Stomach smooth muscle (tissue), 2 donors: ENCODE data around the gene PRSS56.

Source experiments
- H3K27ac ChIP-seq: one replicate; pipeline ENCODE4 v1.7.0; 2013; ENCODE audit warnings: mild to moderate bottlenecking, low read length, inconsistent platforms
- H3K27me3 ChIP-seq, 2 donors: one replicate each; pipeline ENCODE4 v1.7.0; 2013; ENCODE audit warnings: low read length in 2 of 2; ENCODE audit not compliant: insufficient read depth in 2 of 2, control insufficient read depth in 1 of 2
- H3K36me3 ChIP-seq, 2 donors: one replicate each; pipeline ENCODE4 v1.7.0; 2013; ENCODE audit warnings: low read length in 2 of 2; ENCODE audit not compliant: control insufficient read depth in 2 of 2, insufficient read depth in 2 of 2
- H3K4me1 ChIP-seq: one replicate; pipeline ENCODE4 v1.7.0; 2013; ENCODE audit warnings: low read length; ENCODE audit not compliant: control insufficient read depth, insufficient read depth
- H3K4me3 ChIP-seq, 2 donors: one replicate each; pipeline ENCODE4 v1.7.0; 2013; ENCODE audit warnings: low read length in 2 of 2
- H3K9ac ChIP-seq, 2 donors: one replicate each; pipeline ENCODE4 v1.7.0; 2013; ENCODE audit warnings: low read length in 2 of 2, mild to moderate bottlenecking in 1 of 2
- H3K9me3 ChIP-seq, 2 donors: one replicate each; pipeline ENCODE4 v1.7.0; 2013; ENCODE audit warnings: low read length in 2 of 2; ENCODE audit not compliant: control insufficient read depth in 2 of 2
- donor health status: healthy.
- donor health status: Pancreatic carcinoma.

PRSS56 gene

GRCh38 chr2:232481322-232482140 is 38.7 kb upstream of the PRSS56 start:
- Histone ChIP-seq H3K4me1 (peaks cover 5% of the 10 kb centered on the region), H3K36me3 (no peaks in the 10 kb centered on the region), H3K27me3 (peaks cover 20 to 35% of the 10 kb centered on the region in 2 donors), H3K4me3 (no peak overlapping the region), H3K27ac (no peak overlapping the region), H3K9me3 (no peaks in the 10 kb centered on the region), H3K9ac (no peak overlapping the region)

- peaks cover 14% of the 10 kb centered on the region for H3K4me1 ChIP-seq
- no peaks in the 10 kb centered on the region for H3K36me3 ChIP-seq
- no peak overlapping the region for H3K9ac ChIP-seq
- no peaks in the 10 kb centered on the region for H3K9me3 ChIP-seq
- H3K4me3 ChIP-seq, result no peak overlapping the region
- peaks cover 20 to 44% of the 10 kb centered on the region in 2 donors for H3K27me3 ChIP-seq
- H3K27ac ChIP-seq, result no peak overlapping the region
These were observed 37.6 kb upstream of the PRSS56 start for GRCh38 chr2:232482301-232483238.

GRCh38 chr2:232483311-232483922 is 36.8 kb upstream of the PRSS56 start:
- Histone ChIP-seq H3K27ac (no peak overlapping the region), H3K4me3 (no peak overlapping the region), H3K9me3 (no peaks in the 10 kb centered on the region), H3K27me3 (peaks cover 25 to 51% of the 10 kb centered on the region in 2 donors), H3K36me3 (no peaks in the 10 kb centered on the region), H3K4me1 (peaks cover 15% of the 10 kb centered on the region), H3K9ac (no peak overlapping the region)

GRCh38 chr2:232483923-232484627 is 36.1 kb upstream of the PRSS56 start:
- Histone ChIP-seq H3K9me3 (no peaks in the 10 kb centered on the region), H3K27me3 (peaks cover 29 to 52% of the 10 kb centered on the region in 2 donors), H3K9ac (no peak overlapping the region), H3K36me3 (no peaks in the 10 kb centered on the region), H3K4me3 (no peak overlapping the region), H3K27ac (no peak overlapping the region), H3K4me1 (peaks cover 15% of the 10 kb centered on the region)

GRCh38 chr2:232484628-232485347 is 35.4 kb upstream of the PRSS56 start:
- peaks cover 15% of the 10 kb centered on the region for H3K4me1 ChIP-seq
- H3K36me3 ChIP-seq, result no peaks in the 10 kb centered on the region
- no peak overlapping the region for H3K27ac ChIP-seq
- H3K27me3 ChIP-seq, result peaks cover 34 to 52% of the 10 kb centered on the region in 2 donors
- no peak overlapping the region for H3K9ac ChIP-seq
- no peaks in the 10 kb centered on the region for H3K9me3 ChIP-seq
- no peak overlapping the region for H3K4me3 ChIP-seq

GRCh38 chr2:232485348-232485756 is 34.8 kb upstream of the PRSS56 start:
- no peak overlapping the region for H3K4me3 ChIP-seq
- H3K9me3 ChIP-seq, result no peaks in the 10 kb centered on the region
- no peak overlapping the region for H3K27ac ChIP-seq
- H3K9ac ChIP-seq, result no peak overlapping the region
- no peaks in the 10 kb centered on the region for H3K36me3 ChIP-seq
- peaks cover 35 to 52% of the 10 kb centered on the region in 2 donors for H3K27me3 ChIP-seq
- H3K4me1 ChIP-seq, result peaks cover 15% of the 10 kb centered on the region

- Histone ChIP-seq H3K4me3 (no peak overlapping the region), H3K9ac (no peak overlapping the region), H3K27ac (no peak overlapping the region), H3K9me3 (no peaks in the 10 kb centered on the region), H3K27me3 (peaks cover 34 to 55% of the 10 kb centered on the region in 2 donors), H3K4me1 (peaks cover 15% of the 10 kb centered on the region), H3K36me3 (no peaks in the 10 kb centered on the region)
These were observed 34.2 kb upstream of the PRSS56 start for GRCh38 chr2:232485757-232486557.

- H3K4me3 ChIP-seq, result no peak overlapping the region
- H3K36me3 ChIP-seq, result no peaks in the 10 kb centered on the region
- peaks cover 32 to 58% of the 10 kb centered on the region in 2 donors for H3K27me3 ChIP-seq
- no peak overlapping the region for H3K9ac ChIP-seq
- no peaks in the 10 kb centered on the region for H3K9me3 ChIP-seq
- H3K27ac ChIP-seq, result no peak overlapping the region
- H3K4me1 ChIP-seq, result peaks cover 15% of the 10 kb centered on the region
These were observed 33.4 kb upstream of the PRSS56 start for GRCh38 chr2:232486558-232487384.
